Epithelial cell of esophagus (primary cell): ENCODE data around the gene MAP1A.

Experiments
- DNase-seq: peaks from one replicate; pipeline ENCODE4 v3.0.0; 2010; ENCODE audit warnings: low read depth
- H3K4me3 ChIP-seq: 2 replicates; pipeline ENCODE4 v1.5.1; 2011; ENCODE audit warnings: mild to moderate bottlenecking, low read length, control low read depth
- CTCF ChIP-seq: IDR thresholded peaks from 2 replicates; pipeline ENCODE4 v1.5.1; 2011; ENCODE audit warnings: low read depth, mild to moderate bottlenecking, low read length, control low read depth, inconsistent platforms; ENCODE audit not compliant: insufficient read depth; ENCODE audit errors: missing control alignments

The MAP1A gene

GRCh38 chr15:43510200-43511011 is 7.0 kb upstream of the MAP1A start:
- peak; percentile 97 for DNase-seq
- TF ChIP-seq CTCF = no peak
- H3K4me3 ChIP-seq = peak overlapping the region; percentile 62

GRCh38 chr15:43511012-43511885 is 6.2 kb upstream of the MAP1A start:
- H3K4me3 ChIP-seq = peak overlapping the region; percentile 62
- peak; percentile 29 for DNase-seq
- TF ChIP-seq CTCF = peak; percentile 35

GRCh38 chr15:43513550-43513949 is 3.9 kb upstream of the MAP1A start:
- DNase-seq = no peak
- TF ChIP-seq CTCF = no peak
- H3K4me3 ChIP-seq = no peak overlapping the region

- TF ChIP-seq CTCF = peak; percentile 62
- no peak for DNase-seq
- H3K4me3 ChIP-seq = no peak overlapping the region
These were observed 3.0 kb upstream of the MAP1A start for GRCh38 chr15:43514241-43515057.

- no peak for TF ChIP-seq CTCF
- no peak overlapping the region for H3K4me3 ChIP-seq
- DNase-seq = no peak
These were observed 1.7 kb upstream of the MAP1A start for GRCh38 chr15:43515741-43516140.

GRCh38 chr15:43516185-43516584 is 1.2 kb upstream of the MAP1A start:
- no peak for DNase-seq
- no peak overlapping the region for H3K4me3 ChIP-seq
- TF ChIP-seq CTCF = no peak
